Brain microvascular endothelial cell (primary cell): ENCODE measurements around the gene LEUTX.
"Not testable (repeated sequence)": the region's sequence is repeated elsewhere in the genome, so short reads cannot be mapped to it uniquely, and the experiment has no call there.

Experiments
- DNase-seq: peaks from one replicate; pipeline ENCODE4 v3.0.0-alpha.2; 2020
- H3K27ac ChIP-seq: fragments of 250-450 bp; sonication (Bioruptor Pico); 2 replicates; pipeline ENCODE4 v1.5.1; 2020; ENCODE audit warnings: mild to moderate bottlenecking, moderate library complexity
- H3K27me3 ChIP-seq: fragments of 250-450 bp; sonication (Bioruptor Pico); replicated peaks from 2 replicates; pipeline ENCODE4 v1.5.1; 2020; ENCODE audit warnings: mild to moderate bottlenecking
- H3K36me3 ChIP-seq: fragments of 250-450 bp; sonication (Bioruptor Pico); replicated peaks from 2 replicates; pipeline ENCODE4 v1.5.1; 2020; ENCODE audit warnings: mild to moderate bottlenecking
- H3K4me3 ChIP-seq: 2 replicates; pipeline ENCODE4 v1.5.1; 2011; ENCODE audit warnings: low read depth, mild to moderate bottlenecking, control low read depth, low read length, moderate library complexity
- CTCF ChIP-seq: IDR thresholded peaks from 2 replicates; pipeline ENCODE4 v1.5.1; 2011; ENCODE audit warnings: low read depth, mild to moderate bottlenecking, moderate library complexity, low read length, control low read depth, inconsistent platforms; ENCODE audit errors: missing control alignments
- in situ Hi-C: cut with HindIII; loops from 2 replicates; pipeline ENCODE4 v1.10.0; 2017; ENCODE audit warnings: low sequenced_read_pairs, low pct_ligation_motif_present

The LEUTX gene

DNA sequence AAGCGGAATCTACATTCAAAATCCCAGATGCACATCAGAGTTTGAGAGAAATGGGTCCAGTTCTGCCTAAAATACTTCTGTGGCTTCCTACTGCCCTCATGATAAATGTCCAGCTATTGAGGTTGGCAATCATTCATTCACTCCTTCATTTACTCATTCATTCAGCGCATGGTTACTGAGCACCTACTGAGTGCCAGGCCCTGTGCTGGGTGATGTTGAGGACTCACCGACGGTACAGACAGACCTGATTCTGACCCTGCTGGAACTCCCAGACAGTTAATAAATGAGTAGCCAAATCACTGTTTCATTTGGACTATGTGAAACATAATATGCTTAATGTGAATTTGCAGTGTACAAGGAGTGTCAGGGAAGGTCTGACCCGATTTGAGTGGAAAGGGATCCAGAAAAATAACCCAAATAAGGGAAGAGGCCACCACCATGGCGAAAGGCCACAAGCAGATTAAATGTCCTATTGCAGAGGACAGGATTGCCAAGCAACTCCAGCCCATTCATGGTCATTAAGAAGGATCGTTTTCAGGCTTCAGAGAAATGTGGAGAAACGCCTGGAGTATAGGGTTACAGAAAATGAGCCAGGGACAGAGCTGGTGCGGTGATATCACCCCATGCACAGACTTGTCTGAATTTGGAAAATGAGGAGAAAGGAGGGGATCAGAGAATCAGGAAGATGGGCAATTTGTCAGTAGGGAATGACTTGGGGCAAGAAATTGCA lies 34.8 kb downstream of the LEUTX start:
- in situ Hi-C loops, result no loop called here
- H3K4me3 ChIP-seq, result no peak overlapping the region
- TF ChIP-seq CTCF, result no peak
- no peak overlapping the region for H3K27ac ChIP-seq
- no peak for DNase-seq
- no peaks in the 10 kb centered on the region for H3K27me3 ChIP-seq
- H3K36me3 ChIP-seq, result no peaks in the 10 kb centered on the region

- H3K36me3 ChIP-seq, H3K27me3 ChIP-seq, in situ Hi-C loops, H3K27ac ChIP-seq, DNase-seq, H3K4me3 ChIP-seq: not testable (repeated sequence)
Measured at GRCh38 chr19:39814111-39814510, 35.5 kb downstream of the LEUTX start.

DNA sequence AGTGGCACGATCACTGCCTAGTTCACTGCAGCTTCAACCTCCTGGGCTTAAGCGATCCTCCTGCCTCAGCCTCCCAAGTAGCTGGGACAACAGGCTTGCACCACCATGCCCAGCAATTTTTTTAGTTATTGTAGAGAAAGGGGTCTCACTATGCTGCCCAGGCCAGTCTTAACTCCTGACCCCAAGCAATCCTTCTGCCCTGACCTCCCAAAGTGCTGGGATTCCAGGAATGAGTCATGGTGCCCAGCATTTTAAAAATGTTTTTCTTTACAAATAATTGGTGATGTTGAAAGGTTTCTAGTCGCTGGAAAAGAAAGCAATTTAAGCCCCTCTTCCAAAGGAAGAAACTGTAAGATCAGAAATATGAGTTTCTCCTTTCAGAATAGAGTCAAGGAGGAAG lies 35.9 kb downstream of the LEUTX start:
- H3K27me3 ChIP-seq, result no peaks in the 10 kb centered on the region
- H3K27ac ChIP-seq, result no peak overlapping the region
- no peak for TF ChIP-seq CTCF
- in situ Hi-C loops, result no loop called here
- no peak overlapping the region for H3K4me3 ChIP-seq
- no peak for DNase-seq
- no peaks in the 10 kb centered on the region for H3K36me3 ChIP-seq

DNA sequence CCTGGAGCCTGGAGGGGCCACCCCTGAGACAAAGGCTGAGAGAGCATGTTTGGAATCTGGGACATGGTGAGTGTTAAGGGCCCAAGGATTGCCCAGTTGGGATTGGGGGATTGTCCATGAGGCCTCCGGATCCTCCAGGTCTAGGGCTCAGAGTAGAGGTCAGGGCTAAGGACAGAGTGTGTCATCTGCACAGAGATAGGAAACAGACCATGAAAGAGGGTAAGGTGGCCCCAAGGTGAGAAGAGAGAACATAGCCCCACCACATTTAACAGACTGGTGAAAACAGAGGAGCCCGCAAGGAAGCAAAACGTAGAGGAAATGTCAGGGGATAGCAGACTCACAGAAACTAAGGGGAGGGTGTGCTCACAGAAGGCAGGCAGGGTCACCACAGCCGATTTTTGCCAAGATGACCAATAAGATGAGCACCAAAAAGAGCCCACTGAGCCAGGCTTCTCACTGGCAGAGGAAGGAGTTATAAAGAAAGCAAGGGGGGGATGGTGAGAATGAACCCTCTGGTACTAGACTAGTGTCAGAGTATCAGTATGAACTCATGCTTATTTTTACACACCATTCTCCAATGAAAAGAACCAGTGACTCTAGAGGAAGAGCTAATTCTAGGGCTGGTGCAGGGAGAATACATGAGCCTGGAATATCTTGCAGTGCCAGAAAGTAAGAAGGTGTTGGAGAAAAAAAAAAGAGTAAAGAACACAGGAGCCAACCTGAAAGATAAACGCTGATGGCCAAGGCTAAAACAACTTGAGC lies 37.8 kb downstream of the LEUTX start:
- Histone ChIP-seq H3K27ac (no peak overlapping the region), H3K36me3 (no peaks in the 10 kb centered on the region), H3K4me3 (no peak overlapping the region), H3K27me3 (no peaks in the 10 kb centered on the region)
- no peak for DNase-seq
- in situ Hi-C loops, result no loop called here
- TF ChIP-seq CTCF, result no peak

DNA sequence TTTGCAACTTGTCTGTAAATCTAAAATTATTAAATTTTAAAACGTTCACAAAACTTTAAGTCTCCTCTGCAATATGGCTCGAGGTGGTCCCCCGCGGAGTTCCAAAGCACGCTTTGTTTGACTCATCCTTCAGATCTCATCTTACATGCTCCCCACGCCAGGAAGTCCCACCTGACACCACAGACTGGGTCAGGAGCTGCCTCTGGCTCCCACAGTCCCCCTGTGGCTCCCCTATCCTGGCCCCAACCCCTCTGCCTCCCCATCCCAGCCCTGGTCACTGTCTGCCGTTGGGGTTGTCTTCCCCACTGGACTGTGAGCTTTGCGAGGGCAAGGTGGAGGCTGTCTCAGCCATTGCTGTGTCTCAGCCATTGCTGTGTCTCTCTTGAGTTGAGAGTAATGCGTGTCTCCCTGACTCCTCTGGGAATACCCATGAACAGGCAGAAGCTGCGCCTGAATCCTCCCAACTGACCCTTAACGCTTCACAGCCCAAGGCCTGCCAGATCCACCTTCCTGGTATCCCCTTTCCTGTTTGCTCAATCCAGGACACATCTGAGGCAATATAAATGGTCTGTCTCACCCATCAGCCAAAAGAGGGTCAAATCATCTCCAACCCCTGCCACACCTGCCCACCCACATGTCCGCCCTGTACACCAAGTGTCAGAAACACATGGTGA lies 39.4 kb downstream of the LEUTX start:
- DNase-seq, result no peak
- no peaks in the 10 kb centered on the region for H3K36me3 ChIP-seq
- TF ChIP-seq CTCF, result no peak
- no peaks in the 10 kb centered on the region for H3K27me3 ChIP-seq
- no peak overlapping the region for H3K27ac ChIP-seq
- in situ Hi-C loops, result no loop called here
- H3K4me3 ChIP-seq, result no peak overlapping the region

DNA sequence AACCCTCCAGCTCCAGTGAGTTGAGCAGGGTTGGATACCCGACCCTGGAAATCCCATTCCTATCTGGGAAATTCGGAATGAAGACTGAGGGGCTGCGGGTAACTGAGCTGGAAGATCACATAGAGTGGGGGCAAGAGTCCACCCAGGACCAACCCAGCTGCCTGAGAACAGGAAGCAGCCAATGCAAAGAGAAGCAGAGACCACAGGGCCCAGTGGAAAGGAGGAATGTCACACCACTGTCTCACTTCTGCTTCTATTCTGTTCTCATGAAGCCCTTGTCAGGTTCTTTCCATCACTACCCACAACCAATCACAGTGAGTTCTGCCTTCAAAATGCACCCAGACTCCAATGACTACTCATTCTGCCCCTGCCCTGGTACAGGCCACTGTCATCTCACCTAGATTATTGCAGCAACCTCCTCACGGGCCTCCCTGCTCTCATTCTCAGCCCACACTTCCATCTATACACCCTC lies 40.0 kb downstream of the LEUTX start:
- Histone ChIP-seq H3K27ac (no peak overlapping the region), H3K4me3 (no peak overlapping the region), H3K36me3 (no peaks in the 10 kb centered on the region), H3K27me3 (no peaks in the 10 kb centered on the region)
- TF ChIP-seq CTCF, result no peak
- in situ Hi-C loops, result no loop called here
- DNase-seq, result no peak
